HL-60 (cell line): Measurements from ENCODE around the gene KCNF1.

Experiments
- CTCF ChIP-seq: IDR thresholded peaks from one replicate; pipeline ENCODE4 v1.5.1; 2011; ENCODE audit warnings: low read length, control low read depth, inconsistent platforms; ENCODE audit not compliant: insufficient read depth
- GABPA ChIP-seq: IDR thresholded peaks from 2 replicates; pipeline ENCODE4 v1.6.1; 2012; ENCODE audit warnings: low read depth
- POLR2AphosphoS5 ChIP-seq: IDR thresholded peaks from 2 replicates; pipeline ENCODE4 v1.6.1; 2012; ENCODE audit warnings: low read depth

GRCh38 chr2:10915236-10915635, 3.5 kb downstream of the KCNF1 start:
- TF ChIP-seq CTCF: no peak
- no peak for TF ChIP-seq POLR2AphosphoS5
- TF ChIP-seq GABPA: no peak
